SH-SY5Y (cell line): Measurements from ENCODE around the gene ZNRF2.

Experiments used
- GATA2 ChIP-seq: IDR thresholded peaks from 2 replicates; pipeline ENCODE4 v1.6.1; 2011; ENCODE audit warnings: mild to moderate bottlenecking, low read depth, low read length
- GATA3 ChIP-seq: IDR thresholded peaks from 2 replicates; pipeline ENCODE4 v1.6.1; 2011; ENCODE audit warnings: low read depth, mild to moderate bottlenecking, low read length, moderate library complexity

The ZNRF2 gene

DNA sequence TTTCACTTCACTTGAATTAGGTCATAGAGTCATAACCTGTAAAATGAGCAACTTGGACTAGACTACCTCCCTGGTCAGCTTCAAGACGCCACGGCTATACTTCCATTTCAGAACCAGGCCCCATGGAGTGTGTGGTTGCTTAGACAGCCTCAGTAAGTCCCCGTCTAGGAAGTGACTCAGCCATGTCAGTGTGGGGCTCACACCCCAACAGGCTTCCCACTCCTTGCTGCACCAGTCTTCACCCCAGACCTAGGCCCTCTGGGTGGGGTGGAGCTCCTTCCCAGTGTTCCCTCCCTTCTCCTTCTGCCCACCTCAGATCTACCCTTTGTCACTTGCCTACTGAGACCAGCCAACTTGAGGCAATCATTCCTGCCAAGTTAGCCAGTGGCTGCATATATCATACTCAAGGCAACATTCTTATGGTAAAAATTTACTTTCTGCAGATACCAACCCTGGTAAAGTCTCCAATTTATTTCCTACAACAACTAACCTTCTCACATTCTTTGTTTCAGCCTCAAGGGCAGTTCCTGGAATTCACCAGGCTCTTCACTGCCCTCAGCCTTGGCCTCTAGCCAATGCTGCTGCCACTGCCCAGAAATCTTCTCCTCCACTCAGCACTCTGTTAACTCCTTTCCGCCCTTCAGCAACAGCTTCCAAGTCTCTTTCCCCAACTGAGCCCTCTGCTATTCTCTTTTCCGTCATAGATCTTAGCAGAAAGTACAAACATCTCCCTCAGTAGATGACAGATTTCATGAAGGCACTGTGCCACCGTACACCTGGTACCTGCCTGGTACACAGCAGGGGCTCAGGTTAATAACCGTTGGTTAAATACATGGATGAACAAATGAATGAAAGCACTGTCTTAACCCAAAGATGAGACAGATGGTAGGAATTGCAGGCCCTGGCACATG is 31.3 kb upstream of the ZNRF2 start:
- TF ChIP-seq GATA3 (no peak), GATA2 (no peak)

DNA sequence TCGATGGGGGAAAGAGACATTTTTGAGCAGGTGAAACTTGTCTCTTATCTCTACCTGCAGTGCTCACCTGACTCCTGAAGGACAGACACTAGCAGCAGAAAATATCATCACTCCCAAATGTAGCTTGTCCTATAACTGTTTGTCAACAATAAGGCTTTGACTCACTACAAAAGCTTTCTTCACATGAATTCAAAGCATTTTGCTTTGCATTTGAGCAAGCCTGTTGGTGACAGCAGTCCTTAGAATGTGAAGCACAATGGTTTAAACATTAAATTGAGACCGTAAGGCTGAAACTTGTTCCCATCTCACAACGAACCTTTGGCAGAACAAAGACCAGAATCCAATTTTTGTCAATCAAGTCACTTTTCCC is 30.6 kb upstream of the ZNRF2 start:
- TF ChIP-seq GATA3 (no peak), GATA2 (no peak)

- no peak for TF ChIP-seq GATA3
- no peak for TF ChIP-seq GATA2
Observed at GRCh38 chr7:30254248-30254647, 30.1 kb upstream of the ZNRF2 start.

- TF ChIP-seq GATA2 (no peak), GATA3 (no peak)
Observed at GRCh38 chr7:30254717-30255063, 29.7 kb upstream of the ZNRF2 start.

GRCh38 chr7:30255064-30255769 is 29.2 kb upstream of the ZNRF2 start:
- no peak for TF ChIP-seq GATA2
- no peak for TF ChIP-seq GATA3

GRCh38 chr7:30256349-30256858 is 28.0 kb upstream of the ZNRF2 start:
- TF ChIP-seq GATA3, result no peak
- TF ChIP-seq GATA2, result no peak

DNA sequence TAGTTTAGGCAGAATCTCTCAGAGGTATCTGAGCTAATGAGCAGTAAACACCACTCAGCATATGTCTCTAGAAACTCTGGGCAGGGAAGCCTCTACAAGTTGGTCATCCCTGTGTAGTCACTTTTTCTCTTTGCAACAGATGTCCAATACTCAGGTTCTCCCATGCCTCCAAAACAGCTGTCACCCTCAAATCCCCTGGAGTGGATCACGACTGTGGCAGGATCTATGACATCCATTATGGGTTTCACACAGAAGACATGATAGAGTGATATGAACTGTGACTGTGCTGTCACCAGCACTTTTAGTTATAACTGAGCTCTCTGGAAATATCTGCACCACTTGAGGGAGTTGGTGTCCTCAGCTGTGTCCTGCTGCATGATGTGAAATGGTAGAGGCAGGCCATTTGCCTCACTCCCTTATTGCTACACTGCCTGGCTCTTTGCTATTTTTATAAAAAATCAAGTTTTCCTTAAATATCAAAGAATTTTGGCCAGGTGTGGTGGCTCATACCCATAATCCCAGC is 24.1 kb upstream of the ZNRF2 start:
- no peak for TF ChIP-seq GATA2
- no peak for TF ChIP-seq GATA3

GRCh38 chr7:30263090-30263710 is 21.2 kb upstream of the ZNRF2 start:
- TF ChIP-seq GATA3, result no peak
- TF ChIP-seq GATA2, result no peak

DNA sequence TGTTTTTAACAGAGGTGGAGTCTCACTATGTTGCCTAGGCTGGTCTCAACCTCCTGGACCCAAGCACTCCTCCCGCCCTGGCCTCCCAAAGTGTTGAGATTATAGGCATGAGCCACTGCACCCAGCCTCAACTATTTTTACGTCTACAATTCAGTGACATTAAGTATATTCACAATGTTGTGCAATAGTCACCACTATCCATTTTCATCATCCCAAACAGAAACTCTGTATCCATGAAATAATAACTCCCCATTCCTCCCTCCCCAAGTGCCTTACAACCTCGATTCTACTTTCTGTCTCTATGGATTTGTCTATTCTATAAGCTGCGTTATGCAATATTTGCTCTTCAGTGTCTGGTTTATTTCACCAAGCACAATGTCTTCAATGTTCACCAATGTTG is 20.3 kb upstream of the ZNRF2 start:
- TF ChIP-seq GATA3 (no peak), GATA2 (no peak)

- TF ChIP-seq GATA3 (no peak), GATA2 (no peak)
Observed at GRCh38 chr7:30266686-30267085, 17.7 kb upstream of the ZNRF2 start.

- TF ChIP-seq GATA2, result no peak
Observed at GRCh38 chr7:30268586-30268985, 15.8 kb upstream of the ZNRF2 start.

DNA sequence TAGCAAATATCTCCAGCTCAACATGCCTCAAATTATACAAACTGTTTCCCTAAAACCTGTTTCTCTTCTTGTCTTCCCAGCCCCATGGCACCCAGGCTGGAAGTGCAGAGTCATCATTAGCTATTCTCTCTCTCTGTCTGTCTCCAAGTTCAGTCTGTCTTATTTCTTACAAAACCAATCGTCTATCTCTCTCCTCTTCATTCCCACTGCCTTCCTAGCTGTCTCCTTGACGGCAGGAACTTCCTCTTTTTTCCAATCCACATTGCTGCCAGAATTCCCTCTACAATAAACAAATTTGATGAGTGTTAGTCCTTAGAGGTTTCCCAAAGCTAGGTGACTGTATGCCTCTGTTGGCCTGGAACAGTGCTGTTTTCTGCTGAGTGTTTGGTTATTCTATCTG is 14.9 kb upstream of the ZNRF2 start:
- TF ChIP-seq GATA2 (no peak), GATA3 (no peak)

DNA sequence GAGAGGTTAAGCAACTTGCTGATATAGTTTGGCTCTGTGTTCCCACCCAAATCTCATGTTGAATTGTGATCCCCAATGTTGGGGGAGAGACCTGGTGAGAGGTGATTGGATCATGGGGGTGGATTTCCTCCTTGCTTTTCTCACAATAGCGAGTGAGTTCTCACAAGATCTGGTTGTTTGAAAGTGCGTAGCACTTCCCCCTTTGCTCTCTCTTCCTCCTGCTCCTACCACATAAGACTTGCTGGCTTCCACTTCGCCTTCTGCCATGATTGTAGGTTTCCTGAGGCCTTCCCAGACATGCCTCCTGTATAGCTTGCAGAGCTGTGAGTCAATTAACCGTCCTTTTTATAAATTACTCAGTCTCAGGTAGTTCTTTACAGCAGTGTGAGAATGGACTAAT is 13.5 kb upstream of the ZNRF2 start:
- TF ChIP-seq GATA3 (no peak), GATA2 (no peak)

DNA sequence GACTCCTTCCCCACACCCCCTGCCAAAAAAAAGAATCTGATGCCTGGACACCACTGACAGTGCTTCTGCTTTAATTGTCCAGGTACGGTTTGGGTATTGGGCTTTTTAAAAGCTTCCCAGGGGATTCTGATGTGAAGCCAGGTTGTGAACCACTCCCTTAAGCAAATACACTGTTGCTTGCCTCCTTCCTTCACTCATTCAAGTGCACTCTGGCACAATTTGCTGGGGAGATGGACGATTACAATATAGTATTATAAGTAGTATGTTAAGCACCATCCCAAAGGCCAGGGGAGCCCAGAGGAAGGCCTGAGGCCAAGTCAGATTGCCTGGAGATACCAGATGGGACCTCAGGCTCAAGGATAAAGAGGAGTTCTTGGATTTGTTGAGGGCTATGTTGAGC is 12.3 kb upstream of the ZNRF2 start:
- no peak for TF ChIP-seq GATA3
- TF ChIP-seq GATA2, result no peak
